K562 treated with DMSO at 1 percent for 12 hours (cell line): Measurements from ENCODE around the gene HAO1. TPM values are rescaled to one million over a fixed set of nuclear protein-coding genes. Genes with fewer than 3 reads are reported as not detected.

Experiments
- total RNA-seq: library from RNA; unstranded; fragments of 300-600 nt; gene quantifications from 2 replicates; pipeline ENCODE4 v1.2.3, GENCODE V29; 2022; ENCODE audit not compliant: insufficient read depth

The HAO1 gene
- not detected in 2 replicates for total RNA-seq

DNA sequence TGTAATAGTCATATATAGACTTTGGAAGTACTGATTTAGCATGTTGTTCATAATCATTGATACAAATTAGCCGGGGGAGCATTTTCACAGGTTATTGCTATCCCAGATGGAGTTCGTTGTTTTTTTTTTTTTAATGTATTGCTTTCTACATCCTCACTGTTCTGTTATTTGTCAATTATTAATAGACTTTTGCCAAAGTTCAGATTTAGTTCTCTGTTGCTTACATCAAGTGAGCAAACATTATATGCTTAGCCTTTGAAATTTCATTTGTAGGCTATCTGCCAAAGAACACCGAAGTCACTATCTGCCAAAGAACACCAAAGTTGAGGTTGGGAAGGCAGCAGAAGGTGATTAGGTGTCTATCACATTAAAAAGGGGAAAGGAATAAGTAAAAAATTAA lies at the start of gene HAO1:
HAO1 (minus strand) TSS at position 118 of the 400 bp plus-strand sequence; CDS start at position 82, 36 bp downstream.

Other genes with a start within 250 kb of the HAO1 start
- 5.1 and 13.2 TPM in 2 replicates for gene TMX4, start 79.3 kb upstream of the HAO1 start, total RNA-seq
- 0.89 and 3.2 TPM in 2 replicates for gene PLCB1, start 191.8 kb upstream of the HAO1 start, total RNA-seq